Kidney tubule cell (primary cell): Measurements from ENCODE around the gene PLK5.
"Not testable (repeated sequence)": the region's sequence is repeated elsewhere in the genome, so short reads cannot be mapped to it uniquely, and the experiment has no call there.

Experiments used
- DNase-seq: peaks from one replicate; pipeline ENCODE4 v3.0.0-alpha.2; 2018; ENCODE audit warnings: low spot score

Gene PLK5

GRCh38 chr19:1523412-1524286 is at the start of gene PLK5:
PLK5 (plus strand) TSS chr19:1524077; CDS start chr19:1526997, 2,920 bp downstream.
- no peak for DNase-seq

GRCh38 chr19:1474765-1475351 is 49.0 kb upstream of the PLK5 start:
- no peak for DNase-seq

- no peak for DNase-seq
Measured at GRCh38 chr19:1475751-1476437, 48.0 kb upstream of the PLK5 start.

GRCh38 chr19:1477056-1477455 is 46.8 kb upstream of the PLK5 start:
- DNase-seq: not testable (repeated sequence)

- DNase-seq: peak; percentile 94
Measured at GRCh38 chr19:1478934-1479707, 44.8 kb upstream of the PLK5 start, which contains the start of gene C19orf25. C19orf25 (minus strand) TSS chr19:1479215; CDS start chr19:1478903, 312 bp downstream.

GRCh38 chr19:1481224-1481892 is 42.5 kb upstream of the PLK5 start:
- DNase-seq: no peak

- DNase-seq: no peak
Measured at GRCh38 chr19:1481893-1482360, 42.0 kb upstream of the PLK5 start.

- DNase-seq: no peak
Measured at GRCh38 chr19:1482361-1483130, 41.3 kb upstream of the PLK5 start.

- no peak for DNase-seq
Measured at GRCh38 chr19:1483131-1483978, 40.5 kb upstream of the PLK5 start.

- no peak for DNase-seq
Measured at GRCh38 chr19:1483979-1484428, 39.9 kb upstream of the PLK5 start.

GRCh38 chr19:1486720-1487575 is 36.9 kb upstream of the PLK5 start:
- no peak for DNase-seq

GRCh38 chr19:1487576-1488281 is 36.1 kb upstream of the PLK5 start:
- DNase-seq: no peak

- DNase-seq: no peak
Measured at GRCh38 chr19:1488282-1488601, 35.6 kb upstream of the PLK5 start.

- DNase-seq: no peak
Measured at GRCh38 chr19:1489463-1490310, 34.2 kb upstream of the PLK5 start.

- peak; percentile 98 for DNase-seq
Measured at GRCh38 chr19:1490311-1491113, 33.4 kb upstream of the PLK5 start, which contains the start of gene PCSK4. PCSK4 (minus strand) TSS chr19:1490350; CDS start chr19:1490346, 4 bp downstream.
